Measurements from ENCODE around the gene SLC30A3.
"Not testable (repeated sequence)": the region's sequence is repeated elsewhere in the genome, so short reads cannot be mapped to it uniquely, and the experiment has no call there.

Gene SLC30A3

DNA sequence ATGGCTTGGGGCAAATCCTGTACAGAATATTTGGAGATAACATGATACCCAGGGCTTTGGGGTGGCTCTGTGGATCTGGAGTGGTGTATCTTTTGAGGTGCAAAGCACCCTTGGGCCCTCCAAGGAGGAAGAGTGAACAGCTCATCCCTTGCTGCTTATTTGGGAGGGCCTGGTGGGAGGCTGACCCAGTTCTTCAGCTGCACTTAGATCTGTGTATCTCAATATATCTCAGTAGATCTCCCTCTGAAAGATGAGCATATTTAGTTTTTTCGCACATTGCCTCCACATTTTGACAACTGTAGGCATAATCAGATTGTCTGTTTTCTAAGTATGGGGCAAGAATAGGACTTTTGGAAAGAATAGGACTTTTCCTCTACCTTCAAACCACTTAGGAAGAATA is 22.1 kb upstream of the SLC30A3 start:
- no peak for DNase-seq

GRCh38 chr2:27282892-27283291 is 20.0 kb upstream of the SLC30A3 start:
- DNase-seq, result no peak

DNA sequence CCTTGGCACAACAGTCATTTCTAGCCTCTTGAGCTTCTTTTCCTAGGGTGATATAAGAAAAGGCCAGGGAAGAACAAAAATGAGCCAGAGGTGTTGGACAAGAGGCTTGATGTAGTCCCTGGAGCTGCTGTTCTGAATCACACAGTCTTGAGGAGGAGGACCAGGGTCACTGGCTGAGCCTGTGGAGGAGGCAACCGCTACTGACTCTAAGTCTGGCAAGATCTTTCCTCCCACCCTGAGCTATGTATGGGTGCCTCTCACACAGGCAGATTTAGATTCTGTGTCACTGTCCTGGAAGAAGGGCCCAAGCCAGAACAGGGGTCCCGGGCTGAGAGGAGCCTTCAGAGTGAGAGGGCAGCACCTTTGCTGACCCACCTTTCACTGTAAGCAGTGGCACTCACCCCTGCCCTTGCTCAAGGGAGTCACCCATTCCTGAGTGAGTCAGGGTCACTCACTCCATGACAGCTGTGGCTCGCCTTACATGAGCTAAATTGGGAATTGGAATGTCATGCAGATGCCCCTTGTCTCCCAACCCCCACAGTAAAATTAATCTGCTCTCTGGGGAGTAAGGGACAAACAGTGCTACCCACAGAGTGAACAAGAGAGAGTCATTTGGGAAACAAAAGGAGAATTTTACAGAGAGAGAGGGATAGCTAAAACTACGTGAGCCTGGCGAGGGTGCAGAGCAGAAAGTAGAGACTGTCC is 19.2 kb upstream of the SLC30A3 start, which contains the start of gene TRIM54:
Gene TRIM54 (plus strand): TSS at position 575 of the 705 bp plus-strand sequence. CDS start 303 bp downstream, outside the sequence.
- DNase-seq, result no peak

DNA sequence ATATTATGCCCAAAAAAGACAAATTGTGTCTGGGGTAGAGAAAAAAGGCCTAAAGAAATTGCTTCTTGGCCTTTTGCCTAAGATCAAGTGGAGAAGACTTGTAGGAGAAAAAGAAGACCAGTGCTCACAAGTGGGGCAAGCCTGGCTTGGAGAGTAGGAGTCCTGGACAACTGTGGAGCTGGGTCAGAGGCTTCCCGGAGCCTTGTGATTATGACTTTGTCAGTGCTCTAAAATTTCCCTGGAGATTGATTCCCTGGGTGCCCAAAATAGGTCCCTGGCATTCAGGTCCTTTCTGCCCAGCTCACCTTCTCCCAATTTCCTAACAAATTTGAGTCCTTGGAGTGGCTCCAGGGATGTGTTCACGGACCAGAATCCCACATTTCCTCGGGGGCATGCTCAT is 18.6 kb upstream of the SLC30A3 start:
- DNase-seq, result no peak

GRCh38 chr2:27280826-27281225 is 18.0 kb upstream of the SLC30A3 start:
- DNase-seq, result no peak

GRCh38 chr2:27278010-27278409 is 15.2 kb upstream of the SLC30A3 start:
- DNase-seq, result no peak

GRCh38 chr2:27275211-27276150 is 12.6 kb upstream of the SLC30A3 start, which contains the start of gene DNAJC5G:
Gene DNAJC5G, plus strand, starts transcription at chr2:27275433. Its CDS starts 1,296 bp downstream, at chr2:27276729.
- DNase-seq, result no peak

GRCh38 chr2:27272537-27273522 is 10.0 kb upstream of the SLC30A3 start:
- not testable (repeated sequence) for DNase-seq

DNA sequence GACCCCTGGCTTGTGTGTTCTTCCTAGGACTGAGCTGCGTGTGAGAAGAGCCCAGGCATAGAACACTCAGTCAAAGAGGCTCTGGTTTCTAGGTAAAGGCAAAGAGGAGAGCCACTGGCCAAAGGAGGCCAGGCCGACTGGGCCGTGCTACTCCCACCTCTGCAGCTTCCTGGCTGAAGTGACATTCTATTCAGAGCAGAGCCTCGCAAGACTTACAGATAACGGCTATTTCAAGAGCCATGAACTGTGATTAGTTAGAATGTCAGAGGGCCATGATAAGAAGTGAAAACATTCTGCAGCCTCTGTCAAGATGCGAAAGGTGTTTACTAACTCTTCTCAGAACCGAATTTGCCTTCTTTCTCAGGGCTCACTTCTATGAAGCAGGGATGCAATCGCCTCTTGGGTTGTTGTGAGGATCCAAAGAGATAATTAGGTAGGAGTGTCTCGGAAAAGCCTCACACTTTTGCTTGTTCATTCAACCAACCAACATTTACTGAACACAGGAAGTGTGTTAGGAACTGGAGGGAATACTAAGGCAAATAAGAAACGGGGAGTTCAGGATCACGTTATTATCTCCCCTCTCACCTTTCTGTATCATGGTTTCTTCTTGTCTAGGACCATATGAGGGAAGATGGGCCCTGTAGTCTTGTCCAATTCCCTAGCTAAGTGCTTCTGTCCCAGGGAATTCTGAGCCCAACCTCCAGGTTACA is 8.9 kb upstream of the SLC30A3 start:
- no peak for DNase-seq

DNA sequence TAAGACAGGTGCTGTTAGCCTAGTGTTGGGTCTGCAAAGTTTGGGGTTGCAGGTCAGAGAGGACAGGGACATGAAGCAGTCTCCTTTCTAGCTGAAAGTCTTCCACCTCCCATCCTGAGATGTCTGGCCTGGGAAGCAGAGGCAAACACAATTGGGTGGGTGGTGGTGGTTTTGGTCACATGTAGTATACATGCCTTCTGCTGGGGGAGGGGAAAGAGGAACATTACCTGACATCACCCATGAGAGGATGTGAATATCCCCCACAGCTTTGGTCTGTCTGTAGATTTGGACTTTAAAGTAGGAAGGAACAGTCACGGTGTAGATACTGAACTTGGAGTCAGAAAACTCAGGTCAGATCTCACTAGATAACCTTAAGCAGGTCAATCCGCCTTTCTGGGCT is 7.8 kb upstream of the SLC30A3 start:
- no peak for DNase-seq

GRCh38 chr2:27270131-27270530 is 7.3 kb upstream of the SLC30A3 start:
- no peak for DNase-seq

DNA sequence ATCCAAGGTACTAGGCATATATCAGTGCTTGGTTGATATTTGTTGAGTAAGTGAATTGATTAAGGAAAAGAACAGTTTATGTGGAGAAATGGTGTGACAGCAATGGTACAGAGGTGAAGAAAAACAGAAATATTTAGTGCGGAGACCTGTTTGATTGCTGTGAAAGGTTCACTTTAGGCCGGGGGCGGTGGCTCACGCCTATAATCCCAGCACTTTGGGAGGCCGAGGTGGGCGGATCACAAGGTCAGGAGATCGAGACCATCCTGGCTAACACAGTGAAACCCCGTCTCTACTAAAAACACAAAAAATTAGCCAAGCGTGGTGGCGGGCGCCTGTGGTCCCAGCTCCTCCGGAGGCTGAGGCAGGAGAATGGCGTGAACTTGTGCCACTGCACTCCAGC is 5.4 kb upstream of the SLC30A3 start:
- DNase-seq, result not testable (repeated sequence)

GRCh38 chr2:27265536-27265870 is 2.7 kb upstream of the SLC30A3 start:
- DNase-seq, result no peak

- DNase-seq, result peak; percentile 80
These were observed 2.1 kb upstream of the SLC30A3 start for GRCh38 chr2:27264753-27265535.

DNA sequence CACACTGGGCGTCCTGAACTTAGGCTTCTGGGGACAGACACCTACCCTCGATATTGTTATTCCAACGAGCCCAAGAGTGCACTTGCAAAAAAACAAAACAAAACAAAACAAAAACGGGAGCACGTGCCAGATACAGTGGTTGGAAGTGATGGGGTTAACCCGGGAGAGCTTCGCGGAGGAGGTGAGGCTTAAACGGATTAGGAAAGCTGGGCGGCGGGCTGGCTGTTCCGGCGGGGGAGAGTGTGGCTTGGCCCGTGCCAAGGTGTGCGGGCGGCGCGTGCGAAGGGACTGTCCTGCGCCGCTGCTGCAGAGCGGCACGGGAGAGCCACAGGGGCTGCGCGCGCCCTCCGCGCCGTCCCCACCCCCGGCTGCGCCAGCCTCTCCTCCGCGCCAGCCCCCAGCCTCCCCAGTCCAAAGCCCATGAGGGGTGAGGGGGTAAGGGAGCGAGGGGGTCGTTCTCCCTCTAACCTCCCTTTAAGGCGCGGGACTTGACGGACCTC is 1.5 kb upstream of the SLC30A3 start:
- DNase-seq, result peak; percentile 48

GRCh38 chr2:27263287-27264252 is 723 bp upstream of the SLC30A3 start:
- DNase-seq, result no peak

GRCh38 chr2:27261926-27262298 is 935 bp downstream of the SLC30A3 start:
- DNase-seq, result no peak

DNA sequence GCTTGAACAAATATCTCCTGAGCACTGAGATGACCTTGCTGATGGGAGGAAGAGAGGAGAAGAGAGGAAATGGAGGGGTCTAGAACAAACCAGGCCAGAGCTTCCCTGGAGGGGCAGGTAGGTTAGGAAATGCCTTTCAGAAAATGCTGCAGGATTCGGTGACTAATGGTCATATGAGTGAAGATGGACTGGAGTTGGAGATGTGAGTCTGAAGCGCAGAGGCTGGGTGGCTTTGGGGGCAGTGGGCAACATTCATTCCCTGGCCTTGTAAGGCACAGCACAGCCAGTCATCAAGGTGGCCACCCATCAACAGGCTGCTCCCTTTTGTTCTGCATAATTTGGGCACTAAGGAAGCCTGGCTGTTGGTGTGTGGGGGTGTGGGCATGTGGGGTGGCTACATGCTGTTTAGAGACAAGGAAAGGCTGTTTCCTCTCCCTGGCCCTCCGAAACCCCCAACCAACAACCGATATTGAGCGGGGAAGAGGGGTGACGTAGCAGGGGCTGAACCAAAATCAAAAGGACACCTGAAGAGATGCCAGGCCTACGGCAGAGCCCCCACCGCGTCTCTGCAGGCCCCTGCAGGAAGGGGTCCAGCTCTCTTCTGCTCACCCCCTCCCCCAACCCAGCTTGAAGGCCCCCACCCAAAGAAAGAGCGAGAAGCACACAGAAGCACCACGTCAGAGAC is 1.5 kb downstream of the SLC30A3 start:
- DNase-seq, result no peak

GRCh38 chr2:27258051-27258450 is 4.8 kb downstream of the SLC30A3 start:
- no peak for DNase-seq

Measured in stimulated activated CD4-positive, alpha-beta T cell treated with anti-CD3 and anti-CD28 coated beads, Interleukin-15, amount 100 ng/mL, for 24 hours (primary cell).